ENCODE data around the gene IGDCC3. TPM values are rescaled to one million over a fixed set of nuclear protein-coding genes. Genes with fewer than 3 reads are reported as not detected.

IGDCC3 gene
- total RNA-seq, 2 donors from 2014 or later, result not detected

GRCh38 chr15:65413051-65413759 is 35.4 kb upstream of the IGDCC3 start:
- Mint-ChIP-seq H3K27me3 (ENCODE audit: low read depth) (peaks cover 29% of the 10 kb centered on the region), H3K4me3 (no peak overlapping the region), H3K36me3 (ENCODE audit: insufficient read depth in 2 of 2) (no peaks in the 10 kb centered on the region), H3K27ac (no peak overlapping the region), H3K9me3 (no peaks in the 10 kb centered on the region), H3K4me1 (ENCODE audit: low read depth) (no peaks in the 10 kb centered on the region)
- ATAC-seq (replicated peaks in 1 of 2) (no peak), DNase-seq (no peak)

GRCh38 chr15:65412556-65412955 is 34.8 kb upstream of the IGDCC3 start:
- no peaks in the 10 kb centered on the region for H3K4me1 Mint-ChIP-seq (ENCODE audit: low read depth)
- DNase-seq, result no peak
- no peaks in the 10 kb centered on the region for H3K36me3 Mint-ChIP-seq (ENCODE audit: insufficient read depth in 2 of 2)
- H3K27ac Mint-ChIP-seq, result no peak overlapping the region
- no peaks in the 10 kb centered on the region for H3K9me3 Mint-ChIP-seq
- H3K4me3 Mint-ChIP-seq, result no peak overlapping the region
- no peak for ATAC-seq (replicated peaks in 1 of 2)
- H3K27me3 Mint-ChIP-seq (ENCODE audit: low read depth), result peaks cover 30% of the 10 kb centered on the region

GRCh38 chr15:65411465-65412071 is 33.8 kb upstream of the IGDCC3 start:
- no peak overlapping the region for H3K4me3 Mint-ChIP-seq
- no peaks in the 10 kb centered on the region for H3K36me3 Mint-ChIP-seq (ENCODE audit: insufficient read depth in 2 of 2)
- H3K27ac Mint-ChIP-seq, result no peak overlapping the region
- ATAC-seq (replicated peaks in 1 of 2), result no peak
- H3K9me3 Mint-ChIP-seq, result no peaks in the 10 kb centered on the region
- peaks cover 20% of the 10 kb centered on the region for H3K27me3 Mint-ChIP-seq (ENCODE audit: low read depth)
- DNase-seq, result no peak
- H3K4me1 Mint-ChIP-seq (ENCODE audit: low read depth), result no peaks in the 10 kb centered on the region

- Mint-ChIP-seq H3K27ac (no peak overlapping the region), H3K27me3 (ENCODE audit: low read depth) (peaks cover 16% of the 10 kb centered on the region), H3K4me3 (no peak overlapping the region), H3K36me3 (ENCODE audit: insufficient read depth in 2 of 2) (no peaks in the 10 kb centered on the region), H3K4me1 (ENCODE audit: low read depth) (no peaks in the 10 kb centered on the region), H3K9me3 (no peaks in the 10 kb centered on the region)
- ATAC-seq (replicated peaks in 1 of 2) (no peak), DNase-seq (no peak)
Observed at GRCh38 chr15:65410972-65411371, 33.2 kb upstream of the IGDCC3 start.

GRCh38 chr15:65410036-65410435 is 32.2 kb upstream of the IGDCC3 start:
- H3K4me1 Mint-ChIP-seq (ENCODE audit: low read depth), result no peaks in the 10 kb centered on the region
- no peaks in the 10 kb centered on the region for H3K9me3 Mint-ChIP-seq
- no peak overlapping the region for H3K27ac Mint-ChIP-seq
- DNase-seq, result no peak
- ATAC-seq (replicated peaks in 1 of 2), result no peak
- peaks cover 16% of the 10 kb centered on the region for H3K27me3 Mint-ChIP-seq (ENCODE audit: low read depth)
- H3K4me3 Mint-ChIP-seq, result no peak overlapping the region
- no peaks in the 10 kb centered on the region for H3K36me3 Mint-ChIP-seq (ENCODE audit: insufficient read depth in 2 of 2)

- Mint-ChIP-seq H3K36me3 (ENCODE audit: insufficient read depth in 2 of 2) (no peaks in the 10 kb centered on the region), H3K9me3 (no peaks in the 10 kb centered on the region), H3K4me1 (ENCODE audit: low read depth) (no peaks in the 10 kb centered on the region), H3K27me3 (ENCODE audit: low read depth) (peaks cover 16% of the 10 kb centered on the region), H3K27ac (no peak overlapping the region), H3K4me3 (no peak overlapping the region)
- peak in 1 of 2 donors; percentile 74 for ATAC-seq (replicated peaks in 1 of 2)
- DNase-seq, result no peak
Observed at GRCh38 chr15:65409036-65409631, 31.3 kb upstream of the IGDCC3 start.

- no peaks in the 10 kb centered on the region for H3K36me3 Mint-ChIP-seq (ENCODE audit: insufficient read depth in 2 of 2)
- no peak overlapping the region for H3K4me3 Mint-ChIP-seq
- ATAC-seq (replicated peaks in 1 of 2) (no peak), DNase-seq (no peak)
- H3K4me1 Mint-ChIP-seq (ENCODE audit: low read depth), result no peaks in the 10 kb centered on the region
- no peaks in the 10 kb centered on the region for H3K9me3 Mint-ChIP-seq
- H3K27me3 Mint-ChIP-seq (ENCODE audit: low read depth), result peaks cover 21% of the 10 kb centered on the region
- no peak overlapping the region for H3K27ac Mint-ChIP-seq
Observed at GRCh38 chr15:65408324-65409035, 30.7 kb upstream of the IGDCC3 start.

GRCh38 chr15:65406424-65407000 is 28.7 kb upstream of the IGDCC3 start:
- Mint-ChIP-seq H3K27me3 (ENCODE audit: low read depth) (peaks cover 22% of the 10 kb centered on the region), H3K4me3 (no peak overlapping the region)

GRCh38 chr15:65405791-65406423 is 28.1 kb upstream of the IGDCC3 start:
- no peak for DNase-seq
- no peaks in the 10 kb centered on the region for H3K9me3 Mint-ChIP-seq
- no peak for ATAC-seq (replicated peaks in 1 of 2)
- H3K27ac Mint-ChIP-seq, result no peak overlapping the region
- H3K4me1 Mint-ChIP-seq (ENCODE audit: low read depth), result no peaks in the 10 kb centered on the region
- peaks cover 27% of the 10 kb centered on the region for H3K27me3 Mint-ChIP-seq (ENCODE audit: low read depth)
- H3K4me3 Mint-ChIP-seq, result no peak overlapping the region
- H3K36me3 Mint-ChIP-seq (ENCODE audit: insufficient read depth in 2 of 2), result no peaks in the 10 kb centered on the region

More at GRCh38 chr15:65406424-65407000, 28.7 kb upstream of the IGDCC3 start:
- no peaks in the 10 kb centered on the region for H3K36me3 Mint-ChIP-seq (ENCODE audit: insufficient read depth in 2 of 2)
- no peak overlapping the region for H3K27ac Mint-ChIP-seq
- DNase-seq (no peak), ATAC-seq (replicated peaks in 1 of 2) (no peak)
- H3K4me1 Mint-ChIP-seq (ENCODE audit: low read depth), result no peaks in the 10 kb centered on the region
- no peaks in the 10 kb centered on the region for H3K9me3 Mint-ChIP-seq

- no peak for ATAC-seq (replicated peaks in 1 of 2)
- Mint-ChIP-seq H3K36me3 (ENCODE audit: insufficient read depth in 2 of 2) (no peaks in the 10 kb centered on the region), H3K27me3 (ENCODE audit: low read depth) (peaks cover 34% of the 10 kb centered on the region), H3K4me3 (no peak overlapping the region), H3K4me1 (ENCODE audit: low read depth) (no peaks in the 10 kb centered on the region), H3K9me3 (no peaks in the 10 kb centered on the region), H3K27ac (no peak overlapping the region)
- DNase-seq, result no peak
Observed at GRCh38 chr15:65404186-65404872, 26.5 kb upstream of the IGDCC3 start.

- no peak for ATAC-seq (replicated peaks in 1 of 2)
- Mint-ChIP-seq H3K9me3 (no peaks in the 10 kb centered on the region), H3K36me3 (ENCODE audit: insufficient read depth in 2 of 2) (no peaks in the 10 kb centered on the region), H3K4me1 (ENCODE audit: low read depth) (no peaks in the 10 kb centered on the region), H3K27ac (no peak overlapping the region), H3K4me3 (no peak overlapping the region), H3K27me3 (ENCODE audit: low read depth) (peaks cover 37% of the 10 kb centered on the region)
- DNase-seq, result no peak
Observed at GRCh38 chr15:65402961-65403360, 25.2 kb upstream of the IGDCC3 start.

GRCh38 chr15:65401611-65402240 is 23.9 kb upstream of the IGDCC3 start:
- H3K9me3 Mint-ChIP-seq, result no peaks in the 10 kb centered on the region
- DNase-seq (no peak), ATAC-seq (replicated peaks in 1 of 2) (no peak)
- H3K4me1 Mint-ChIP-seq (ENCODE audit: low read depth), result peaks cover 4% of the 10 kb centered on the region
- H3K4me3 Mint-ChIP-seq, result no peak overlapping the region
- no peak overlapping the region for H3K27ac Mint-ChIP-seq
- H3K36me3 Mint-ChIP-seq (ENCODE audit: insufficient read depth in 2 of 2), result no peaks in the 10 kb centered on the region
- peaks cover 48% of the 10 kb centered on the region for H3K27me3 Mint-ChIP-seq (ENCODE audit: low read depth)
